CD14-positive monocyte (primary cell): Measurements from ENCODE around the gene TMEM37. TPM values are rescaled to one million over a fixed set of nuclear protein-coding genes. Genes with fewer than 3 reads are reported as not detected.
A peak's percentile ranks its signal among the peaks of the same experiment; 100 is the strongest.

ENCODE experiments used
- DNase-seq, 3 donors: peaks; one replicate each; pipeline ENCODE4 v3.0.0-alpha.2; 2011 to 2022
- H2AFZ ChIP-seq: 2 replicates; pipeline ENCODE4 v1.6.0; 2012; ENCODE audit warnings: mild to moderate bottlenecking, low read depth, low read length, inconsistent platforms; ENCODE audit not compliant: insufficient read depth, poor library complexity, severe bottlenecking
- H3K27ac ChIP-seq, 2 donors: 1 replicate in 1 of 2; 2 replicates in 1 of 2; pipeline ENCODE4 v1.5.1; 2012 to 2013; ENCODE audit warnings: low read length in 2 of 2, control low read depth in 1 of 2, inconsistent platforms in 1 of 2, low read depth in 1 of 2, mild to moderate bottlenecking in 1 of 2
- H3K27me3 ChIP-seq, 2 donors: one replicate each; pipeline versions ENCODE4 v1.6.0 to v1.6.1; 2011 to 2013; ENCODE audit warnings: low read length in 2 of 2; ENCODE audit not compliant: control insufficient read depth in 2 of 2, insufficient read depth in 2 of 2
- H3K36me3 ChIP-seq, 2 donors: replicated peaks in 1 of 2; 1 replicate in 1 of 2; 2 replicates in 1 of 2; pipeline versions ENCODE4 v1.5.1 to v1.6.1; 2012 to 2013; ENCODE audit warnings: low read length in 2 of 2, control low read depth in 1 of 2, inconsistent platforms in 1 of 2, mild to moderate bottlenecking in 1 of 2; ENCODE audit not compliant: insufficient read depth in 2 of 2, control insufficient read depth in 1 of 2
- H3K4me1 ChIP-seq, 2 donors: 1 replicate in 1 of 2; 2 replicates in 1 of 2; pipeline versions ENCODE4 v1.5.1 to v1.6.1; 2012 to 2013; ENCODE audit warnings: low read length in 2 of 2, control low read depth in 1 of 2, inconsistent platforms in 1 of 2, mild to moderate bottlenecking in 1 of 2, moderate library complexity in 1 of 2; ENCODE audit not compliant: insufficient read depth in 2 of 2, control insufficient read depth in 1 of 2
- H3K4me2 ChIP-seq: replicated peaks from 2 replicates; pipeline ENCODE3; 2012; ENCODE audit warnings: low read length, moderate library complexity, mild to moderate bottlenecking; ENCODE audit not compliant: poor library complexity, severe bottlenecking; ENCODE audit errors: extremely low read depth
- H3K4me3 ChIP-seq, 3 experiments: fragments of 200-600 bp in 1 of 3; sonication (generic) in 1 of 3; replicated peaks in 1 of 3; 1 replicate in 2 of 3; 2 replicates in 1 of 3; pipeline ENCODE4 v1.5.1; 2011 to 2013; ENCODE audit warnings: low read length in 3 of 3, mild to moderate bottlenecking in 3 of 3, control low read depth in 2 of 3, low read depth in 2 of 3, inconsistent platforms in 1 of 3, moderate library complexity in 1 of 3
- H3K79me2 ChIP-seq: 2 replicates; pipeline ENCODE4 v1.6.0; 2012; ENCODE audit warnings: mild to moderate bottlenecking, control low read depth, inconsistent platforms, low read length, moderate library complexity; ENCODE audit not compliant: insufficient read depth
- H3K9ac ChIP-seq: 2 replicates; pipeline ENCODE4 v1.6.0; 2017; ENCODE audit warnings: low read length, mild to moderate bottlenecking; ENCODE audit not compliant: insufficient read depth, poor library complexity, severe bottlenecking
- H3K9me3 ChIP-seq, 2 donors: replicated peaks in 1 of 2; 1 replicate in 1 of 2; 2 replicates in 1 of 2; pipeline versions ENCODE4 v1.5.1 to v1.6.1; 2012 to 2013; ENCODE audit warnings: low read length in 2 of 2, control low read depth in 1 of 2; ENCODE audit not compliant: control insufficient read depth in 1 of 2, insufficient read depth in 1 of 2
- H4K20me1 ChIP-seq: 2 replicates; pipeline ENCODE4 v1.6.0; 2012; ENCODE audit warnings: mild to moderate bottlenecking, low read length, control low read depth, moderate library complexity; ENCODE audit not compliant: insufficient read depth
- H3K27ac Mint-ChIP-seq, 7 donors: one replicate each; pipeline ENCODE4 v1.8.0; 2020; ENCODE audit warnings: mild to moderate bottlenecking in 7 of 7, mixed read lengths in 7 of 7, moderate library complexity in 6 of 7, inconsistent platforms in 2 of 7
- H3K27me3 Mint-ChIP-seq, 3 donors: one replicate each; pipeline ENCODE4 v1.8.0; 2021 to 2022; ENCODE audit warnings: low read depth in 3 of 3, mild to moderate bottlenecking in 3 of 3, mixed read lengths in 3 of 3, moderate library complexity in 3 of 3, inconsistent platforms in 1 of 3
- H3K36me3 Mint-ChIP-seq, 2 donors: one replicate each; pipeline ENCODE4 v1.8.0; 2020; ENCODE audit warnings: mixed read lengths in 2 of 2, inconsistent platforms in 1 of 2, mild to moderate bottlenecking in 1 of 2
- H3K4me1 Mint-ChIP-seq: one replicate; pipeline ENCODE4 v1.8.0; 2020; ENCODE audit warnings: mild to moderate bottlenecking, mixed read lengths
- H3K4me3 Mint-ChIP-seq, 2 donors: one replicate each; pipeline ENCODE4 v1.8.0; 2020; ENCODE audit warnings: mild to moderate bottlenecking in 2 of 2, mixed read lengths in 2 of 2, moderate library complexity in 1 of 2
- H3K9me3 Mint-ChIP-seq, 7 donors: one replicate each; pipeline ENCODE4 v1.8.0; 2020 to 2022; ENCODE audit warnings: mixed read lengths in 7 of 7, mild to moderate bottlenecking in 6 of 7, moderate library complexity in 6 of 7, inconsistent platforms in 2 of 7
- WGBS: methylation state at CpG from one replicate; pipeline ENCODE4 v1.1.5; 2013; ENCODE audit warnings: missing lambda C conversion rate; ENCODE audit not compliant: insufficient coverage; 5-methylcytosine and 5-hydroxymethylcytosine counted together
- intact Hi-C, 2 donors: fragments of 100-400 bp; cut with micrococcal nuclease; formaldehyde crosslinking; loops; one replicate each; pipeline versions ENCODE4 v1.15.0 to v1.15.1; 2023
- polyA minus RNA-seq: library from RNA; depleted of rRNA, polyadenylated mRNA; stranded (reverse); fragments of >200 nt; gene quantifications from 2 replicates; pipeline ENCODE4 v1.2.3, GENCODE V29; 2012
- polyA plus RNA-seq, 3 donors: library from polyadenylated mRNA; depleted of rRNA in 1 of 3; unstranded in 2 of 3; stranded (reverse) in 1 of 3; fragments of 300-500 nt in 2 of 3; fragments of >200 nt in 1 of 3; fragmentation: Illumina TruSeq in 2 of 3; gene quantifications; 1 replicate in 2 of 3; 2 replicates in 1 of 3; pipeline ENCODE4 v1.2.3, GENCODE V29; 2012 to 2021
- total RNA-seq, 12 experiments: library from RNA in 1 of 12; stranded (reverse) in 1 of 12; fragments of 120-200 nt in 1 of 12; gene quantifications; one replicate each; pipeline ENCODE4 v1.2.4 and lab custom pipeline; 2013 to 2026; ENCODE audit warnings: mixed read lengths in 6 of 12, inconsistent platforms in 1 of 12
- TF ChIP-seq, protein P1 (sequence below): fragments of 200-600 bp; IDR thresholded peaks from one replicate; pipeline ENCODE4 v1.8.0; 2022; ENCODE audit warnings: antibody characterized with exemption, mild to moderate bottlenecking

TMEM37 gene, protein sequence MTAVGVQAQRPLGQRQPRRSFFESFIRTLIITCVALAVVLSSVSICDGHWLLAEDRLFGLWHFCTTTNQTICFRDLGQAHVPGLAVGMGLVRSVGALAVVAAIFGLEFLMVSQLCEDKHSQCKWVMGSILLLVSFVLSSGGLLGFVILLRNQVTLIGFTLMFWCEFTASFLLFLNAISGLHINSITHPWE
- total RNA-seq (2013) = not detected
- polyA plus RNA-seq = not detected
- polyA minus RNA-seq = not detected in 2 replicates
- 0 to 0.75 (median 0.06) reads per million in 11 experiments for total RNA-seq (lab: John Stamatoyannopoulos, UW)

DNA sequence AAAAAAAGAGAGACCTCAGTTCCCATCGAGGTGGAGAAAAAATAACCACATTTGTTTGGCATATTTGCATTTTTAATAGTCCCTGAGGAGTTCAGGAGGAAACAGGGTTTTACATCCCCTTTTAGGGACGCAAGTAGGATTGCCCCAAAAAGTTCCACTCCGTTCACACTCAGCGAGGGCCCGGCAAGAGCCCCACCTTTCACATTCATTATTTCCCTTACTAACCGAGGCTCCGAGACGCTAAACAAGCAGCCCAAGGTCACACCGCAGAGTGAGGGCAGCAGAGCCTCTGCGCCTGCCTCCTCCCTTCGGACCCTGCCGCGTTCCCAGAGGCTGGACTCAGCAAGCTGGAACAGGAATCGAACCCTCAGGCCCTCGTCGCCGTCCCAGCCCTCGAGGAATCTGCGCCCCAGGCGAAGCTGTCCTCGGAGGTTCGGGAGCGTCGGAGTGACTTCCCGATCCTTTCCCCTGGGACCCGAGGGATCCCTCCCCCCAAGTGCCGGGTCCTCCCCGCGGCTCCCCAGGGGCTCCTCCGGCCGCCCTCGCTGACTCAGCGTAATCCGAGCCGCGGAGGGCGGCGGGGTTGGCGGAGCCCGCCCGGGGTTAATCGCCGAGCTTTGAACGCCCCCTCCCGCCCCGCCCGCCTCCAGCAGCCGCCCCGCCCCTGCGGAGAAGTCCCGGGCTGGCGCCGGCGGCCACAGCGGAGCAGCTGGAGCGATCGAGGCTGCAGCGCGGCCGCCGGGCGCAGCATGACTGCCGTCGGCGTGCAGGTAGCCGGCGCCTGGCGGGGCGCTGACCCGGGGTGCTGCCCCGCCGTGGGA lies at the start of gene TMEM37:
TSS of gene TMEM37 (plus strand) at position 700 of the 821 bp plus-strand sequence. CDS start at position 750, 50 bp downstream.
- Mint-ChIP-seq H3K27ac (no peak within 1 kb of the TSS), H3K9me3 (peaks cover 0 to 11% (median 8%) of the 10 kb centered on the region in 7 donors), H3K4me3 (peak within 1 kb of the TSS; percentile 66 to 90), H3K27me3 (peaks cover 48 to 66% (median 55%) of the 10 kb centered on the region in 3 donors), H3K36me3 (peaks cover 0 to 3% of the 10 kb centered on the region in 2 donors), H3K4me1 (peaks cover 19% of the 10 kb centered on the region)
- Histone ChIP-seq H2AFZ (peak within 1 kb of the TSS; percentile 50), H3K4me2 (peak within 1 kb of the TSS; percentile 65), H4K20me1 (no peaks in the 10 kb centered on the region), H3K79me2 (no peaks in the 10 kb centered on the region), H3K27me3 (peaks cover 13 to 50% of the 10 kb centered on the region in 2 donors), H3K4me1 (peaks cover 11 to 23% of the 10 kb centered on the region in 2 donors), H3K9ac (no peak within 1 kb of the TSS), H3K9me3 (peaks cover 0 to 5% of the 10 kb centered on the region in 2 donors), H3K27ac (no peak within 1 kb of the TSS), H3K36me3 (no peaks in the 10 kb centered on the region), H3K4me3 (peak within 1 kb of the TSS in 1 of 3 experiments; percentile 62)
- WGBS = 6% methylated on average over 70 of the region's 72 CpGs
- intact Hi-C loops = no loop called here
- TF ChIP-seq, protein P1, sequence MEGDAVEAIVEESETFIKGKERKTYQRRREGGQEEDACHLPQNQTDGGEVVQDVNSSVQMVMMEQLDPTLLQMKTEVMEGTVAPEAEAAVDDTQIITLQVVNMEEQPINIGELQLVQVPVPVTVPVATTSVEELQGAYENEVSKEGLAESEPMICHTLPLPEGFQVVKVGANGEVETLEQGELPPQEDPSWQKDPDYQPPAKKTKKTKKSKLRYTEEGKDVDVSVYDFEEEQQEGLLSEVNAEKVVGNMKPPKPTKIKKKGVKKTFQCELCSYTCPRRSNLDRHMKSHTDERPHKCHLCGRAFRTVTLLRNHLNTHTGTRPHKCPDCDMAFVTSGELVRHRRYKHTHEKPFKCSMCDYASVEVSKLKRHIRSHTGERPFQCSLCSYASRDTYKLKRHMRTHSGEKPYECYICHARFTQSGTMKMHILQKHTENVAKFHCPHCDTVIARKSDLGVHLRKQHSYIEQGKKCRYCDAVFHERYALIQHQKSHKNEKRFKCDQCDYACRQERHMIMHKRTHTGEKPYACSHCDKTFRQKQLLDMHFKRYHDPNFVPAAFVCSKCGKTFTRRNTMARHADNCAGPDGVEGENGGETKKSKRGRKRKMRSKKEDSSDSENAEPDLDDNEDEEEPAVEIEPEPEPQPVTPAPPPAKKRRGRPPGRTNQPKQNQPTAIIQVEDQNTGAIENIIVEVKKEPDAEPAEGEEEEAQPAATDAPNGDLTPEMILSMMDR = no peak
- DNase-seq = no peak

GRCh38 chr2:119383410-119384140 lies 48.1 kb upstream of the TMEM37 start:
- DNase-seq = no peak
- H3K36me3 Mint-ChIP-seq = no peaks in the 10 kb centered on the region
- H3K79me2 ChIP-seq = no peaks in the 10 kb centered on the region
- TF ChIP-seq, protein P1 = no peak
- H3K4me3 Mint-ChIP-seq = no peak overlapping the region
- WGBS = 80% methylated on average over 6 of the region's 6 CpGs
- peaks cover 15 to 22% of the 10 kb centered on the region in 2 donors for H3K4me1 ChIP-seq
- no peak overlapping the region for H3K27ac Mint-ChIP-seq
- H3K4me1 Mint-ChIP-seq = peaks cover 19% of the 10 kb centered on the region
- H3K36me3 ChIP-seq = no peaks in the 10 kb centered on the region
- no peak overlapping the region for H3K4me2 ChIP-seq
- no peaks in the 10 kb centered on the region for H4K20me1 ChIP-seq
- no peak overlapping the region for H3K27ac ChIP-seq
- no peak overlapping the region for H3K9ac ChIP-seq
- H3K4me3 ChIP-seq = no peak overlapping the region
- H2AFZ ChIP-seq = peak overlapping the region; percentile 8
- H3K27me3 Mint-ChIP-seq = no peaks in the 10 kb centered on the region
- H3K27me3 ChIP-seq = no peaks in the 10 kb centered on the region
- no peaks in the 10 kb centered on the region for H3K9me3 Mint-ChIP-seq
- intact Hi-C loops = no loop called here
- H3K9me3 ChIP-seq = no peaks in the 10 kb centered on the region
